ENCODE data around the gene TAOK1.
A peak's percentile ranks its signal among the peaks of the same experiment; 100 is the strongest.
"Not testable (repeated sequence)": the region's sequence is repeated elsewhere in the genome, so short reads cannot be mapped to it uniquely, and the experiment has no call there.

The TAOK1 gene

GRCh38 chr17:29389982-29390850 lies at the start of gene TAOK1:
TSS of gene TAOK1 (plus strand) at chr17:29390363. CDS start at chr17:29451549, 61,186 bp downstream.
- peak; percentile 99 for DNase-seq (ENCODE audit: low read depth)
- peak within 1 kb of the TSS; percentile 90 for H3K4me3 ChIP-seq (ENCODE audit: low read depth, low read length)
- no peak for TF ChIP-seq CTCF (conservative IDR thresholded peaks at IDR 0.05; ENCODE audit: low read depth, low read length)

DNA sequence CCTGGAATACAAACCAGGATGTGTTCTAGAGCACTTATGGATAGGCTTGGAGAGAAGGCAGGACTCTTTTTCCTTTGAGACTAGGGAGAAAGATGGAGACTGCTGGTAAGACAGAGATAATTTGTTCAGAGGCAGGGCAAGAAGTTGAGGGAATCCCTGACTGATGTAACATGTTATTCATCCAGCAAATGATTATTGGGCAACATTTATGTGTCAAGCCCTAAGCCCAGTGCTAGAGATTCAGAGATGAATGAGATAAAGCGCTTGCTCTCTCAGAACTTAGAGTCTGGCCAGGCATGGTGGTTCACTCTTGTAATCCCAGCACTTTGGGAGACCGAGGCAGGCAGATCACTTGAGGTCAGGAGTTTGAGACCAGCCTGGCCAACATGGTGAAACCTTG lies 48.4 kb upstream of the TAOK1 start:
- DNase-seq (ENCODE audit: low read depth), result peak; percentile 65
- no peak overlapping the region for H3K4me3 ChIP-seq (ENCODE audit: low read depth, low read length)
- no peak for TF ChIP-seq CTCF (conservative IDR thresholded peaks at IDR 0.05; ENCODE audit: low read depth, low read length)

- no peak for DNase-seq (ENCODE audit: low read depth)
- no peak for TF ChIP-seq CTCF (conservative IDR thresholded peaks at IDR 0.05; ENCODE audit: low read depth, low read length)
- H3K4me3 ChIP-seq (ENCODE audit: low read depth, low read length), result no peak overlapping the region
These were observed 47.9 kb upstream of the TAOK1 start for GRCh38 chr17:29342158-29342765.

DNA sequence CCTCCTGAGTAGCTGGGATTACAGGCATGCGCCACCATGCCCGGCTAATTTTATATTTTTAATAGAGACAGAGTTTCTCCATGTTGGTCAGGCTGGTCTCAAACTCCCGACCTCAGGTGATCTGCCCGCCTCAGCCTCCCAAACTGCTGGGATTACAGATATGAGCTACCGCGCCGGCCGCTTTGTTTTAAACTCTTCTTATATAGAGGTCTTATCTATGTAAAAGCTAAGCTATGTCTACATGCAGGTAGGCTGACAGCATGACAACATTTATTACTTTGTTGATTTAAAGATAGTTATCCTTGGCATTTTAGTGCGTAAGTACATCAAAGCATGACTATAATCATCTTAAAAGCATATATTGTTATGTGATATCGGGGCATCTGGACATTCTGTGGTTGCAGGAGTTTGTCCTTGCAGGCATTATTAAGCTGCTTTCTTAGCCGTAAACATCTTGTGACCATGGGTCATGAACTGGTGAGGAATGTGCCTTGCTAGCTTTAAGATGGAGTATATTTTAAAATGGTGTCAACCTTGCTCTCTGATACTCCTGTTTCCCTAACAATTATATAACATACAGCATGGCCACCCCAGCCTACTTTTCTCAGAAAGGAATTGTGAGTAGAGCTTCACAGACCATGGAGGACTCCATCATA lies 45.8 kb upstream of the TAOK1 start:
- no peak for TF ChIP-seq CTCF (conservative IDR thresholded peaks at IDR 0.05; ENCODE audit: low read depth, low read length)

DNA sequence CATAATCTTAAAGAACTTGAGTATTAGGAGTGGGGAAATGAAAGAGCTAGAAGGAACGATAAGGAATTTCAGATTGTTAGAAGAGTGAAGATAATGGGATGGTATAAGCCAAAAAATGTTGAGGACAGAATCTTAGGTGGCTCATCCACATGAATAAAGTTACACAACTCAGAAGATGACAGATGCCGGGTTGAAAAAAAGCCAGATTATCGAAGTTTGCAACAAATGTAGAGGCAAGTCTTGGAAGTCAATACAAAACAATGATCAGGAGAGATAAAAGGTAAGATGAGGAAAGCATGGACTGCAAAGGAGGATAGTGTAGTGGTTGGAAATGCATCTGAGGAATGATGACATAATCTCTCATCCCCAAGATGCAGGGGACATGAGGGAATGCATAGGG lies 45.1 kb upstream of the TAOK1 start:
- H3K4me3 ChIP-seq (ENCODE audit: low read depth, low read length), result no peak overlapping the region
- no peak for DNase-seq (ENCODE audit: low read depth)
- TF ChIP-seq CTCF (conservative IDR thresholded peaks at IDR 0.05; ENCODE audit: low read depth, low read length), result no peak

More for the DNA sequence above, 45.8 kb upstream of the TAOK1 start:
- no peak overlapping the region for H3K4me3 ChIP-seq (ENCODE audit: low read depth, low read length)
- peak; percentile 68 for DNase-seq (ENCODE audit: low read depth)

DNA sequence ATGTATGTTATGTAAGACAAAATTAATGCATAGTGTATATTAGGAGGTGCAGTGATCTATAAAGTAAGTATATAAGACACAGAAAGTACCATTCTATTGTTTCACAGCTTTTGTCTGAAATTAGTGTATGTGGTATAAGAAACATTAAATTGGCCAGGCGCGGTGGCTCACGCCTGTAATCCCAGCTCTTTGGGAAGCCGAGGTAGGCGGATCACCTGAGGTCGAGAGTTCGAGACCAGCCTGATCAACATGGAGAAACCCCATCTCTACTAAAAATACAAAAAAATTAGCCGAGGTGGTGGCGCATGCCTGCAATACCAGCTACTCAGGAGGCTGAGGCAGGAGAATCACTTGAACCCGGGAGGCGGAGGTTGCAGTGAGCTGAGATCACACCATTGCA lies 44.7 kb upstream of the TAOK1 start:
- DNase-seq (ENCODE audit: low read depth), result not testable (repeated sequence)

DNA sequence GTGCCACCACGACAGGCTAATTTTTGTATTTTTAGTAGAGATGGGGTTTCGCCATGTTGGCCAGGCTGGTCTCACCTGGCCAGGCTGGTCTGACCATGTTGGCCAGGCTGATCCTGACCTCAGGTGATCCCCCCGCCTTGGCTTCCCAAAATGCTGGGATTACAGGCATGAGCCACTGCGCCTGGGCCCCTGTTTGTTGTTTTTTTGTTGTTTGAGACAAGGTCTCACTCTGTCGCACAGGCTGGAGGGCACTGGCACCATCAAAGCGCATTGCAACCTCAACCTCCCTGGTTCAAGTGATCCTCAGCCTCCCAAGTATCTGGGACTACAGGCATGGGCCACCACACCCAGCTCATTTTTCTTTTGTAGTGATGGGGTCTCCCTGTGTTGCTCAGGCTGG lies 43.7 kb upstream of the TAOK1 start:
- no peak overlapping the region for H3K4me3 ChIP-seq (ENCODE audit: low read depth, low read length)
- no peak for DNase-seq (ENCODE audit: low read depth)
- TF ChIP-seq CTCF (conservative IDR thresholded peaks at IDR 0.05; ENCODE audit: low read depth, low read length), result no peak

More for the DNA sequence above, 44.7 kb upstream of the TAOK1 start:
- H3K4me3 ChIP-seq (ENCODE audit: low read depth, low read length), result not testable (repeated sequence)

All from choroid plexus epithelial cell (primary cell).